ENCODE data around the gene HSH2D. TPM values are rescaled to one million over a fixed set of nuclear protein-coding genes. Genes with fewer than 3 reads are reported as not detected.

Gene HSH2D
- total RNA-seq, 3 donors from 2014 or later: 5.7 to 9.2 (median 7.0) TPM

DNA sequence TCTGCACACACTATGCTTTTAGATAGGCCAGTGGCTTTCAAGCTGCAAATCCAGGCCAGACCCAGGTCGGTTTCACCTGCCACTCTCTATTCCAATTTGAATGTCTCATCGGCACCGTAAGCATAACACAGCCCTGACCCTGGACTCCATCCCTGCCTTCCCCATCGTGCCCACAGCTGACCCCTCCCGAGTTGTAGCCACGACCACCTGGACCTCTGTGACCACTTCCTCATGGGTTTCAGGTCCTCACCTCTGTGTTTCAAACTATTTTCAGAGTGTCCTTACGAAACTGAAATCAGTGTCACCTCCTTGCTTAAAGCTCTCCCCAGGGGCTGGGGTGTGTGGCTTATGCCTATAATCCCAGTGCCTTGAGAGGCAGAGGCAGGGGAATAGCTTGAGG, 9.0 kb upstream of the HSH2D start:
- no peak for DNase-seq
- peaks cover 43% of the 10 kb centered on the region for H3K36me3 Mint-ChIP-seq (ENCODE audit: insufficient read depth)
- H3K27me3 Mint-ChIP-seq (ENCODE audit: low read depth): no peaks in the 10 kb centered on the region
- no peaks in the 10 kb centered on the region for H3K9me3 Mint-ChIP-seq
- H3K4me1 Mint-ChIP-seq (ENCODE audit: low read depth): peaks cover 1% of the 10 kb centered on the region
- no peak overlapping the region for H3K4me3 Mint-ChIP-seq
- no peak for ATAC-seq

DNA sequence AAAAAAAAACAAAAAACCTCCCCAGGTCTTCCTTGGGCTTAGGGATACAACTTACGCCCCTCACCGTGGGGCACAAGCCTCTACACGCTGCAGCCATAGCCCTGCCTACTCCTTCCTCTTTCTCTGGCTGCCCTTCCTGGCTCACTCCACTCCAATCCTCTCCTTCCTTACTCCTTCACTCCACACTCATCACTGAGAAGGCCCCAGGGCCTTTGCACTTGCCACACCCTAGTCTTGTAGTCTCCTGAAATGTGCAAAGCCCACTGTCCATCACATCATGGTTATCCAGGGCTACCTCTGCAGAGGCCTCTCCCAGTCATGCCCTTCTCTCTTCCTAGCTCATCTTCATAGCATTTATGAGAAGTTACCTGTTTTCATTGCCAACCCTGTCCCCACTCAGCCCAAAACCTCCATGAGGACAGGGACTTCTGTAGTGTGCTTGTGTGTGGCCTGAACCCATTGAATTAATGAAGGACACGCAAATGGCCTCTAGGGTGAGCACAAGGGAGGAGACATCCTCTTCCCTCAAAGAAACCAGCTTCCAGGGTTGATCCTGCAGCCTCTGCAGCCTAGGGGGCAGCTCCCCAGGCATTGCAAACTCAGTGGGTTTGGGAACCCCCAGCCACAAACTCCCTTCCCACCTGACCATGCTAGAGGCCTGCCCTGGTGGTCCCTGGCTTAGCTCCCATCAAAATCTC, 7.9 kb upstream of the HSH2D start:
- no peaks in the 10 kb centered on the region for H3K9me3 Mint-ChIP-seq
- H3K4me1 Mint-ChIP-seq (ENCODE audit: low read depth): peaks cover 7% of the 10 kb centered on the region
- no peak overlapping the region for H3K4me3 Mint-ChIP-seq
- no peak for ATAC-seq
- H3K36me3 Mint-ChIP-seq (ENCODE audit: insufficient read depth): peaks cover 37% of the 10 kb centered on the region
- no peaks in the 10 kb centered on the region for H3K27me3 Mint-ChIP-seq (ENCODE audit: low read depth)
- no peak for DNase-seq

DNA sequence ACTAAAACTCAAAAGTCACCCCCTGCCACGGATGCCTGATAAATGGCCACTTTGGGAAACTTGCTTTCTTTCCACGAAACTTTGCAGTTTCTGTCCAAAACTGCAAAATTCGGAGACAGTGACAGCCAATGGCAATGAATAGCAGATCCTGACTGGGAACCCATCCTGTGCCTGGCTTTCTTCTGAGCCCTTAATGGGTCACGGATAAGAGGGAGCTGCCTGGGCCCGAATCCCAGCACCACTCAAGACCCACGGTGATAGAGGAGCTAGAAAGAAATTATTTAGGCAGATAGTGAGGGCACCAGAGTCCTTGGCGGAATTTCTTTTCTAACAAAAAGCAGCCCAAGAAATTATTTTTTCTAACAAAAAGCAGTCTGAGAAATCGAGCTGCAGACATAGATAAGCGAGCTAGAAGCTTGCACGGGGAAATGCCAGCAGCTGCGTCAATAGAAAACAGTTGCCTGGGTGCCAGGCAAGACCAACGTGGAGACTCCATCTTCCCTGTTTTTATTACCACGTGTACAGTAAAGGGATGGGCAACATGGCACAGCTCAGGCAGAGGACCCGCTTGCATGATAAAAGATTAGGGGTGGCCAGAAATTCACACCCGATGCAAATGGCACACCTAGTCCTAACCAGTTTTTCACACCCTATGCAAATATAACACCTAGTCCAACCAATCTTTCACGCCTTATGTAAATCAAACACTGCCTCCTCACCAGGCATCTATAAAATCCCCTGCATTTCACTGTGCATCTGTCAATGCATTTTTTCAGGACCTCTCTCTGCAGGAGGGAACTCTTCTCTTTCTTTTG, 7.1 kb upstream of the HSH2D start:
- Mint-ChIP-seq H3K27me3 (ENCODE audit: low read depth) (no peaks in the 10 kb centered on the region), H3K9me3 (no peaks in the 10 kb centered on the region), H3K36me3 (ENCODE audit: insufficient read depth) (peaks cover 29% of the 10 kb centered on the region), H3K4me3 (no peak overlapping the region), H3K4me1 (ENCODE audit: low read depth) (peaks cover 14% of the 10 kb centered on the region)
- ATAC-seq (peak in 1 of 2 donors; percentile 25), DNase-seq (no peak)

DNA sequence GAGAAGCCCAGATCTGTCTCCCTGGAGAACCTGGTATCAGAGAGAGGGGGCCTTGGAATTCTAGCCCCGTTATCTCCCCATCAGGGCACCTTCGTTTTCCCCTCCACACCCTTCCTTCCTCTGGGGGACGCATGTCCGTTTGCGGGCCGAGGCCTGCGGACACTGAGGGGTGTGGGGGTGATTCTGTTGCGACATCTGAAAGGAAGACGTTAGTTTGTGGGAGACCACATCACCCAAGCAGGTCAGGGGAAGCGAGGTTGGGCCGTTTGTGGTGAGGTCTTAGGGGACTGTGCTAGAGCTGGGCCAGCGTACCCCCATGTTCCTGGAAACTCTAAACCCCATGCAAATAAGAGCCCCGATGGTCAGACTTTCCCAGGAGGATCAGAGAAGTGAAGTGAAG, 3.7 kb upstream of the HSH2D start:
- Mint-ChIP-seq H3K4me3 (no peak overlapping the region), H3K27me3 (ENCODE audit: low read depth) (no peaks in the 10 kb centered on the region), H3K4me1 (ENCODE audit: low read depth) (peaks cover 34% of the 10 kb centered on the region), H3K9me3 (no peaks in the 10 kb centered on the region), H3K36me3 (ENCODE audit: insufficient read depth) (no peaks in the 10 kb centered on the region)
- no peak for ATAC-seq
- no peak for DNase-seq

DNA sequence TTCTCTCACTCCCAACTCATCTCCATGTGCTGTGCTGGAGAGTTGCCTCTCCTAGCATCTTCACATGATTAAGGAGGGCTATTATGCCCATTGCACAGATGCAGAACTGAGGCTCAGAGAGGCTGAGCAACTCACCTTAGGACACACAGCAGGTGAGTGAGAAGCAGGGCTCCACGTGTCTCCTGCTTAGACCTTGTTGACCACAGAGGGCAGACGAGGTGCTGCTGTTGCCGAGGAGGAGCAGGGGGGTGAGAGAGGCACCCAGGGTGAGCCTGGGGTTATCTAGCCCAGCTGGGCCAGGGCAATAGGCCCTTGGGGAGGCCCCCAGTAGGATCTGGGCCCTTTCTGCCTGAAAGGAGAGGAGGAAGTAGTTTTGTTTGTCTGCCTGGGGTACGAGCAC, 2.4 kb upstream of the HSH2D start:
- ATAC-seq: no peak
- no peaks in the 10 kb centered on the region for H3K36me3 Mint-ChIP-seq (ENCODE audit: insufficient read depth)
- no peaks in the 10 kb centered on the region for H3K27me3 Mint-ChIP-seq (ENCODE audit: low read depth)
- peaks cover 42% of the 10 kb centered on the region for H3K4me1 Mint-ChIP-seq (ENCODE audit: low read depth)
- H3K9me3 Mint-ChIP-seq: no peaks in the 10 kb centered on the region
- DNase-seq: no peak
- no peak overlapping the region for H3K4me3 Mint-ChIP-seq

DNA sequence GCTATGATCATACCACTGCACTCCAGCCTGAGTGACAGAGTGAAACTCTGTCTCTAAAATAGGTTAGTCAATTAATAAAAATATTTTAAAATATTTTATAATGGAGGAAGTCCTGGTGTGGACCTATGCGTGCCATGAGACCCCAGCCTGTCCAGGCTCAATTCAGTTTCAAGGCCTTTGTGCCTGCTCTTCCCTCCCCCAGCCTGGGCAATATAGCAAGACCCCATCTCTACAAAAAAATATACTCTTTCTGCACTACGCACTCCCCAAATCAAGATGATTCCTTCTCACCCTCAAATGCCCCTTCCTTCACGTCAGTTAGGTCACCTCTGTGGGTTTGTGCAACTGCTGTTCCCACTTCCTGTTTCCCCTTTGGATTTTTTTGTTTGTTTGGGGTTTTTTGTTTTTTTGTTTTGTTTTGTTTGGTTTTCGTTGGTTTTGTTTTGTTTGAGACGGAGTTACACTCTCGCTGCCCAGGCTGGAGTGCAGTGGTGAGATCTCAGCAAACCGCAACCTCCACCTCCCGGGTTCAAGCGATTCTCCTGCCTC, 1.4 kb upstream of the HSH2D start:
- ATAC-seq: no peak
- Mint-ChIP-seq H3K4me3 (no peak overlapping the region), H3K9me3 (no peaks in the 10 kb centered on the region), H3K27me3 (ENCODE audit: low read depth) (no peaks in the 10 kb centered on the region), H3K4me1 (ENCODE audit: low read depth) (peaks cover 48% of the 10 kb centered on the region), H3K36me3 (ENCODE audit: insufficient read depth) (no peaks in the 10 kb centered on the region)
- no peak for DNase-seq

DNA sequence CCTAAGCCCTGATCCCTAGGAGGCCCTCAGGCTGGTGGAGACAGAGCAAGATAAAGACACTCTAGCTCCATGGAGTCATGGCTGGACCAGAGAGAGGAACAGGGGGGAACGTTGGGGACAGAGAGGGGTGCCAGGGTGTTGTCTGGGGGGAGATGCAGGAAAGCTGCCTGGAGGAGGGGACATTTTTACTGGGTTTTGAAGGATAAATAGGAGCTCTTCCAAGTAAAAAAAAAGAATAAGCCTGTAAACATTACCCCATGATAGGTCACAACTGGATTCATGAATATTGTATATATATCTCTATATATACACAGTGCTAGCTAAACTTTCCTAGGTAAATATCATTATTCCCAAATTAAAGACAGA, 714 bp downstream of the HSH2D start:
- DNase-seq (no peak), ATAC-seq (peak; percentile 17 to 21)
- Mint-ChIP-seq H3K4me1 (ENCODE audit: low read depth) (peaks cover 52% of the 10 kb centered on the region), H3K4me3 (peak overlapping the region; percentile 95), H3K9me3 (no peaks in the 10 kb centered on the region), H3K27me3 (ENCODE audit: low read depth) (no peaks in the 10 kb centered on the region), H3K36me3 (ENCODE audit: insufficient read depth) (no peaks in the 10 kb centered on the region)

DNA sequence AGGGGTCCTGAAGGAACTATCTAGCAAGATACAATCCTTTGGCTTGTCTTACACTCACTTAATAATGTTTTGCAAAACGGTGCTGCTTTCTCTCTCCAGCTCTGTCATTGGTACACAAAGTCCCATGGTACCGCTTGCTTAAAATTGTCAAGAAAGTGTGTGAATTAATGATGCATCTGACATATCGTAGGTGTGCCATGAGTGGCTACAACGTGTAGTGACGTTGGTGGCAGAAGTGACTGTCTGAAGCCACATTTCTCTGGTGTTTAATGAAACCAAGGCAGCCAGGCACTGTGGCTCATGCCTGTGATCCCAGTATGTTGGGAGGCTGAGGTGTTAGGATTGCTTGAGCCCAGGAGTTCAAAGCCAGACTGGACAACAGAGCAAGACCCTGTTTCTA, 2.6 kb downstream of the HSH2D start:
- Mint-ChIP-seq H3K9me3 (no peaks in the 10 kb centered on the region), H3K36me3 (ENCODE audit: insufficient read depth) (no peaks in the 10 kb centered on the region), H3K4me3 (peak overlapping the region; percentile 43), H3K27me3 (ENCODE audit: low read depth) (no peaks in the 10 kb centered on the region), H3K4me1 (ENCODE audit: low read depth) (peaks cover 40% of the 10 kb centered on the region)
- ATAC-seq (no peak), DNase-seq (no peak)

DNA sequence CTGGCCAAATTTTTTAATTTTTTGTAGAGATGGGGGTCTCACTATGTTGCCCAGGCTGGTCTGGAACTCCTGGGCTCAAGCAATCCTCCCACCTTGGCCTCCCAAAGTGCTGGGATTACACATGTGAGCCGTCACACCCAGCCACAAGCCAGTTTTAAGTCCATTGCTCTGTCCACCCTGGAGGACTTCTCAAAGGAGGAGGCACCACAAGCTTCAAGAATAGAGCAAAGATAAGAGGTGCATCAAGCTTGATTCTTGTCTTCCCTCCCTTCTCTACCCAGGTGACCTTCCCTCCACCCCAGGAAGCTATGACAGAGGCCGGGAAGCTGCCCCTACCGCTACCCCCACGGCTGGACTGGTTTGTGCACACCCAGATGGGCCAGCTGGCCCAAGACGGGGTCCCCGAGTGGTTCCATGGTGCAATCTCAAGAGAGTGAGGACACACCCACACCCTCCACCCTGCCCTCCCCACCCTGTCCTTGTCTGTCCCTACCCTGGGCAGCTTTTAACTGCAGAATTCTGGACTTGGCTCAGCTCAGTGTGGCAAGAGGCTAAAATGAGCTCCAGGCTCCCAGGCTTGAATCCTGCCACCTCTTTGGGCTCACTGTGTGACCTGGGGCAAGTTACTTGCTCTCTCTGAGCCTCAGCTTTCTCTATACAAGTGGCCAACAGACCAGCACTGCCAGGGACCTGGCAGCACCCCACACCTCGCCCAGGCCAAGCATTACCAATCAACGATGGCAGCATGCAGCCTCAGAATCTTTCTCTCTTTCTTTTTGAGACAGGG, 5.2 kb downstream of the HSH2D start:
- no peak for ATAC-seq
- no peak for DNase-seq
- no peaks in the 10 kb centered on the region for H3K27me3 Mint-ChIP-seq (ENCODE audit: low read depth)
- no peak overlapping the region for H3K4me3 Mint-ChIP-seq
- peaks cover 27% of the 10 kb centered on the region for H3K4me1 Mint-ChIP-seq (ENCODE audit: low read depth)
- no peaks in the 10 kb centered on the region for H3K9me3 Mint-ChIP-seq
- peaks cover 10% of the 10 kb centered on the region for H3K36me3 Mint-ChIP-seq (ENCODE audit: insufficient read depth)

DNA sequence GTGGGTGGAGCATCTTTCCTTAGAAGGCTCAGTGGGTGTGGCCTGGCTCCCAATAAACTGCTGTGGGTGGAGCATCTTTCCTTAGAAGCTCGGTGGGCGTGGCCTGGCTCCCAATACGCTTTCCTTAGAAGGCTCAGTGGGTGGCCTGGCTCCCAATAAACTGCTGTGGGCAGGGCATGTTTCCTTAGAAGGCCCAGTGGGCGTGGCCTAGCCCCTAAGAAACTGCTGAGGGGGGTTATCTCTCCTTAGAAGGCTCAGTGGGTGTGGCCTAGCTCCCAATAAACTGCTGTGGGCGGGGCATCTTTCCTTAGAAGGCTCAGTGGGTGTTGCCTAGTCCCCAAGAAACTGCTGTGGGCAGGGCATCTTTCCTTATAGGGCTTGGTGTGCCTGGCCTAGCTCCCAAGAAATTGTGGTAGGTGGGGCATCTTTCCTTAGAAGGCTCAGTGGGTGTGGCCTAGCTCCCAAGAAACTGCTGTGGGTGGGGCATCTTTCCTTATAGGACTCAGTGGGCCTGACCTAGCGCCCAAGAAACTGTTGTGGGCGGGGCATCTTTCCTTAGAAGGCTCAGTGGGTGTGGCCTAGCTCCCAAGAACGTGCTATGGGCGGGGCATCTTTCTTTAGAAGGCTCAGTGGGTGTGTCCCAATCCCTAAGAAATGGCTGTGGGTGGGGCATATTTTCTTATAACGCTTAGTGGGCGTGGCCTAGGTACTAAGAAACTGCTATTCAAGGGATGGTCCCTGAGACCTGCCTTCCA, 10.3 kb downstream of the HSH2D start:
- ATAC-seq (no peak), DNase-seq (no peak)
- peaks cover 11% of the 10 kb centered on the region for H3K4me1 Mint-ChIP-seq (ENCODE audit: low read depth)

DNA sequence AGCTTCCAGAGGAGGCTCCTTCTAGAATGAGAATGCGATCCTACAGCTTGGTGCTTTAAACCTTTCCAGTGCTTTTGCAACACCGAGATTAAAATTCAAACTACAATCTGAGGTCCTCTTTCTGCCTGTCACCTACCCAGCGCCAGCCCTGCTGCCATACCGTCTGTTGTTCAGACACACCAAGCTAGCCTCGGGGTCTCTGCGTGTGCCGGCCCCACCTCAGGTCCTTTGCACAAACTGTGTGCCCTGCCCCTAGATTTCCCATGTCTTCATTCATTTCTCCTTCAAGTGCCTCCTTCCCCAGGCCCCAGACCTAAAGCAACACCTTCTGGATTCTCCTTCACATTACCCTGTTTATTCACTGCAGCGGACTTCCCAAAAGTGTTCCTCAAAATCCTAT, 11.1 kb downstream of the HSH2D start:
- Mint-ChIP-seq H3K4me3 (no peak overlapping the region), H3K27me3 (ENCODE audit: low read depth) (no peaks in the 10 kb centered on the region), H3K9me3 (no peaks in the 10 kb centered on the region), H3K4me1 (ENCODE audit: low read depth) (peaks cover 7% of the 10 kb centered on the region), H3K36me3 (ENCODE audit: insufficient read depth) (peaks cover 36% of the 10 kb centered on the region)
- no peak for DNase-seq
- ATAC-seq: no peak

More for the DNA sequence above, 10.3 kb downstream of the HSH2D start:
- Mint-ChIP-seq H3K4me3 (no peak overlapping the region), H3K27me3 (ENCODE audit: low read depth) (no peaks in the 10 kb centered on the region), H3K36me3 (ENCODE audit: insufficient read depth) (peaks cover 36% of the 10 kb centered on the region), H3K9me3 (no peaks in the 10 kb centered on the region)

DNA sequence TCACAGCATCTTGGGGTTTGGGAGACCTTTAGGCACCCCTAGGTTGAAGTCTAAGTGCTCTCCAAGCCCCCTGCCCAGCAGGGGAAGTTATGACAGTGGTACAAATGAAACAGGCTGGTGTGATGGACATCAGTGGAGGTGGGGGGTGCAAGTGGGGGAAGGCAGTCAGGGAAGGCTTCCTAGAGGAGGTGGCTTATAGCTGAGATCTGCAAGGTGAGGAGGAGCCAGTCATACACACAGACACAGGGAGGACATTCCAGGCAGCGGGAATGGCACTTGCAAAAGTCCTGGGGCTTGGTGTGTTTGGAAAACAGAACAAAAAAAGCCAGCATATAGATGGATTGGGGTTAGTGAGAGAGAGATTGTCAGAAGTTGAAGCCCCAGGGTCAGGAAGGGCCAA, 11.6 kb downstream of the HSH2D start:
- no peaks in the 10 kb centered on the region for H3K27me3 Mint-ChIP-seq (ENCODE audit: low read depth)
- DNase-seq (no peak), ATAC-seq (no peak)
- no peaks in the 10 kb centered on the region for H3K9me3 Mint-ChIP-seq
- no peak overlapping the region for H3K4me3 Mint-ChIP-seq
- peaks cover 7% of the 10 kb centered on the region for H3K4me1 Mint-ChIP-seq (ENCODE audit: low read depth)
- H3K36me3 Mint-ChIP-seq (ENCODE audit: insufficient read depth): peaks cover 36% of the 10 kb centered on the region

DNA sequence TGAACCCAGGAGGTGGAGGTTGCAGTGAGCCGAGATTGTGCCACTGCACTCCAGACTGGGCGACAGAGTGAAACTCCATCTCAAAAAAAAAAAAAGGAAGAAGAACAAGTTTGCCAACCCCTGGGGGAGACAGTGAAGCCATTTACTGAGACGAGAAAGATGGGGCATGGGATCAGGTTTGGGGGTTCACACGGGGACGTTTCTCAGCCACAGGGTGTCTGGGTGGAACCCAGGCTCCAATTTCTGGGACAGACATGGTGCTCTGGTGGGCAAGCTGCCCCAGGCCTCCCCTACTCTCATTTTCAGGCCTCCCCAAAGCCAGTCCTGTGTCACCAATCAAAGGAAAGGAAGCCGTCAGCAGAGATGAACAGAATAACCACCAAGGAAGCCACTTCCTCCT, 13.4 kb downstream of the HSH2D start:
- no peaks in the 10 kb centered on the region for H3K9me3 Mint-ChIP-seq
- DNase-seq (no peak), ATAC-seq (no peak)
- H3K4me3 Mint-ChIP-seq: no peak overlapping the region
- H3K27me3 Mint-ChIP-seq (ENCODE audit: low read depth): no peaks in the 10 kb centered on the region
- peaks cover 17% of the 10 kb centered on the region for H3K4me1 Mint-ChIP-seq (ENCODE audit: low read depth)
- peaks cover 34% of the 10 kb centered on the region for H3K36me3 Mint-ChIP-seq (ENCODE audit: insufficient read depth)

DNA sequence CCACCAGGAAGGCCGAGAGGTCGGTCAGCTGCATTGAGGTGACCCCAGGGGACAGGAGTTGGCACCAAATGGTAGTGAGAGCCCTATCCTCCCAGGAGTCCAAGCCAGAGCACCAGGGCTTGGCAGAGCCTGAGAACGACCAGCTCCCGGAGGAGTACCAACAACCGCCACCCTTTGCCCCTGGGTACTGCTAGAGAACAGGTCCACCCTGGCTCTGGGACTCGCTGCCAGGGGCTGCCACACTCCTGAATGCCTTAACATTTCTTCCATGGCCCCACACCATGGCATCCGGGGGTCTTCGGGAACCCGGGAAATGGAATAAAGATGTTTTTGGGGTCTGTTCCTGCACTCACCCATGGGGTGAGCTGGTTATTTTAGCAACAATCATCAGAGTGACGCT, 14.1 kb downstream of the HSH2D start:
- Mint-ChIP-seq H3K36me3 (ENCODE audit: insufficient read depth) (peaks cover 34% of the 10 kb centered on the region), H3K9me3 (no peaks in the 10 kb centered on the region), H3K4me3 (no peak overlapping the region), H3K27me3 (ENCODE audit: low read depth) (no peaks in the 10 kb centered on the region), H3K4me1 (ENCODE audit: low read depth) (peaks cover 17% of the 10 kb centered on the region)
- ATAC-seq (no peak), DNase-seq (no peak)
